Measurements from ENCODE around the gene GOLGB1. TPM values are rescaled to one million over a fixed set of nuclear protein-coding genes. Genes with fewer than 3 reads are reported as not detected.

GOLGB1 gene
- polyA plus RNA-seq, 1 donor from 2014 or later, result 30.2 TPM

DNA sequence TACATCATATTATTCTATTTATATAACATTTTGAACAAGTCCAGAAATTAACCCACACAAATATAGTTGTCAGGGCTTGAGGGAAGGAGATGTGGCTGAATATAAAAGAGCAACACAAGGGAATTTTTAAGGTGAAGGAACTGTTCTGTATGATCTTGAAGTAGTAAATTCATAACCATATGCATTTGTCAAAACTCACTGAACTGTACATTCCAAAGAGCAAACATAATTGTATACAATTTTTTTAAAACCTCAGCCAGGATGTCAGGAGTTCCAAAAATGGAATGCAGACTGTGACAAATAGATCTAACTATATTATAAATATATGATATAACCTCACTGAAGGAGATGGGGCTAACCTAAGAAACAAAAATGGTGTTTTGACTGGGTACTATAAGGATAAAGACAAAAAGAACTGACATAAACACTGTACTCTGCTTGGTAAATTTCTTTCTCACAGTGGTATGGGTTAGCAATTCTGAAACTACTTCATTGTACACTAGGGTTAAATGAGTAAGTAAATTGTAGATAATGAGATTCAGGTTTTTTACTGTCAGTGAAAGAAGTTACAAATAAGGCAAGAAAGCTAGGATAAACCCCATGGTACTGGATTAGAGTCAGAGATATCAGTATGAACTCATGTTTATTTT, 14.4 kb downstream of the GOLGB1 start:
- H3K27me3 ChIP-seq (ENCODE audit: insufficient read depth, low read depth, low read length), result no peaks in the 10 kb centered on the region
- peaks cover 60% of the 10 kb centered on the region for H3K79me2 ChIP-seq (replicated peaks; ENCODE audit: insufficient read depth, low read length)
- no peaks in the 10 kb centered on the region for H3K9me3 ChIP-seq (ENCODE audit: low read length)
- no peaks in the 10 kb centered on the region for H3K36me3 ChIP-seq (ENCODE audit: insufficient read depth, low read length)
- TF ChIP-seq TAF1 (IDR thresholded peaks at IDR 0.05; ENCODE audit: low read depth), result no peak
- TF ChIP-seq, protein P1, sequence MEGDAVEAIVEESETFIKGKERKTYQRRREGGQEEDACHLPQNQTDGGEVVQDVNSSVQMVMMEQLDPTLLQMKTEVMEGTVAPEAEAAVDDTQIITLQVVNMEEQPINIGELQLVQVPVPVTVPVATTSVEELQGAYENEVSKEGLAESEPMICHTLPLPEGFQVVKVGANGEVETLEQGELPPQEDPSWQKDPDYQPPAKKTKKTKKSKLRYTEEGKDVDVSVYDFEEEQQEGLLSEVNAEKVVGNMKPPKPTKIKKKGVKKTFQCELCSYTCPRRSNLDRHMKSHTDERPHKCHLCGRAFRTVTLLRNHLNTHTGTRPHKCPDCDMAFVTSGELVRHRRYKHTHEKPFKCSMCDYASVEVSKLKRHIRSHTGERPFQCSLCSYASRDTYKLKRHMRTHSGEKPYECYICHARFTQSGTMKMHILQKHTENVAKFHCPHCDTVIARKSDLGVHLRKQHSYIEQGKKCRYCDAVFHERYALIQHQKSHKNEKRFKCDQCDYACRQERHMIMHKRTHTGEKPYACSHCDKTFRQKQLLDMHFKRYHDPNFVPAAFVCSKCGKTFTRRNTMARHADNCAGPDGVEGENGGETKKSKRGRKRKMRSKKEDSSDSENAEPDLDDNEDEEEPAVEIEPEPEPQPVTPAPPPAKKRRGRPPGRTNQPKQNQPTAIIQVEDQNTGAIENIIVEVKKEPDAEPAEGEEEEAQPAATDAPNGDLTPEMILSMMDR (IDR thresholded peaks at IDR 0.05; ENCODE audit: poor library complexity, severe bottlenecking), result no peak
- TF ChIP-seq EZH2 (IDR thresholded peaks at IDR 0.05; ENCODE audit: borderline replicate concordance, insufficient read depth, low read length, poor library complexity, severe bottlenecking), result no peak
- TF ChIP-seq EP300 (conservative IDR thresholded peaks at IDR 0.05; ENCODE audit: poor library complexity, severe bottlenecking), result no peak
- no peak for TF ChIP-seq MXI1 (conservative IDR thresholded peaks at IDR 0.05; ENCODE audit: poor library complexity, severe bottlenecking)
- TF ChIP-seq SMC3 (conservative IDR thresholded peaks at IDR 0.05; ENCODE audit: poor library complexity), result no peak
- no peak for TF ChIP-seq REST (IDR thresholded peaks at IDR 0.05; ENCODE audit: borderline replicate concordance)
- TF ChIP-seq RAD21 (conservative IDR thresholded peaks at IDR 0.05), result no peak
- no peak for TF ChIP-seq POLR2AphosphoS5 (IDR thresholded peaks at IDR 0.05)
- no peak overlapping the region for H3K9ac ChIP-seq (ENCODE audit: low read length)
- H3K4me2 ChIP-seq (ENCODE audit: low read length), result no peak overlapping the region
- no peaks in the 10 kb centered on the region for H3K9me2 ChIP-seq (ENCODE audit: insufficient read depth, low read length)
- H3F3A ChIP-seq (ENCODE audit: insufficient read depth, low read length, poor library complexity, severe bottlenecking), result no peaks in the 10 kb centered on the region
- H2AFZ ChIP-seq (ENCODE audit: low read depth, low read length), result no peak overlapping the region
- no peaks in the 10 kb centered on the region for H4K20me1 ChIP-seq (ENCODE audit: insufficient read depth)
- H3K27ac ChIP-seq (ENCODE audit: low read length), result no peak overlapping the region
- H3K4me3 ChIP-seq (ENCODE audit: low read length), result no peak overlapping the region

- no peak overlapping the region for H3K4me2 ChIP-seq (ENCODE audit: low read length)
- H3F3A ChIP-seq (ENCODE audit: insufficient read depth, low read length, poor library complexity, severe bottlenecking), result no peaks in the 10 kb centered on the region
- H3K9ac ChIP-seq (ENCODE audit: low read length), result no peak overlapping the region
- H3K9me3 ChIP-seq (ENCODE audit: low read length), result no peaks in the 10 kb centered on the region
- H3K36me3 ChIP-seq (ENCODE audit: insufficient read depth, low read length), result no peaks in the 10 kb centered on the region
- H3K27me3 ChIP-seq (ENCODE audit: insufficient read depth, low read depth, low read length), result no peaks in the 10 kb centered on the region
- no peaks in the 10 kb centered on the region for H4K20me1 ChIP-seq (ENCODE audit: insufficient read depth)
- H3K4me3 ChIP-seq (ENCODE audit: low read length), result no peak overlapping the region
- H3K27ac ChIP-seq (ENCODE audit: low read length), result no peak overlapping the region
- H3K9me2 ChIP-seq (ENCODE audit: insufficient read depth, low read length), result no peaks in the 10 kb centered on the region
- no peak for TF ChIP-seq REST (IDR thresholded peaks at IDR 0.05; ENCODE audit: borderline replicate concordance)
- no peak for TF ChIP-seq EP300 (conservative IDR thresholded peaks at IDR 0.05; ENCODE audit: poor library complexity, severe bottlenecking)
- no peak for TF ChIP-seq TAF1 (IDR thresholded peaks at IDR 0.05; ENCODE audit: low read depth)
- no peak for TF ChIP-seq EZH2 (IDR thresholded peaks at IDR 0.05; ENCODE audit: borderline replicate concordance, insufficient read depth, low read length, poor library complexity, severe bottlenecking)
- TF ChIP-seq POLR2AphosphoS5 (IDR thresholded peaks at IDR 0.05), result no peak
- H2AFZ ChIP-seq (ENCODE audit: low read depth, low read length), result no peak overlapping the region
- peaks cover 33% of the 10 kb centered on the region for H3K79me2 ChIP-seq (replicated peaks; ENCODE audit: insufficient read depth, low read length)
These were observed 18.4 kb downstream of the GOLGB1 start for GRCh38 chr3:121730940-121731687.
